Tibial nerve (tissue), 4 donors: ENCODE measurements around the gene HOXA11. TPM values are rescaled to one million over a fixed set of nuclear protein-coding genes. Genes with fewer than 3 reads are reported as not detected.

ENCODE experiments used
- DNase-seq, 2 donors: peaks; one replicate each; pipeline ENCODE4 v3.0.0-alpha.2; 2019; ENCODE audit warnings: low spot score in 2 of 2
- H3K27ac ChIP-seq, 4 donors: fragments of 200-600 bp; sonication (generic) in 3 of 4; one replicate each; pipeline ENCODE4 v1.5.1; 2017 to 2019; ENCODE audit warnings: mild to moderate bottlenecking in 1 of 4
- H3K27me3 ChIP-seq, 2 donors: fragments of 200-600 bp; sonication (generic) in 1 of 2; one replicate each; pipeline versions ENCODE4 v1.5.1 to v1.6.0; 2017 to 2019
- H3K36me3 ChIP-seq, 3 donors: fragments of 200-600 bp; sonication (generic); one replicate each; pipeline ENCODE4 v1.5.1; 2018 to 2019
- H3K4me1 ChIP-seq, 4 donors: fragments of 200-600 bp; sonication (generic) in 3 of 4; one replicate each; pipeline ENCODE4 v1.5.1; 2017 to 2019
- H3K4me3 ChIP-seq, 4 donors: fragments of 200-600 bp; sonication (generic) in 3 of 4; one replicate each; pipeline ENCODE4 v1.5.1; 2017 to 2019; ENCODE audit warnings: mild to moderate bottlenecking in 1 of 4, moderate library complexity in 1 of 4
- H3K9me3 ChIP-seq, 4 donors: fragments of 200-600 bp; sonication (generic) in 3 of 4; one replicate each; pipeline ENCODE4 v1.5.1; 2017 to 2019
- CTCF ChIP-seq, 5 experiments: fragments of 200-600 bp in 3 of 5; fragments of 450-650 bp in 2 of 5; sonication (generic) in 3 of 5; IDR thresholded peaks; one replicate each; pipeline ENCODE4 v1.5.1; 2016 to 2019; ENCODE audit warnings: antibody characterized with exemption in 5 of 5, mild to moderate bottlenecking in 3 of 5, moderate library complexity in 2 of 5
- EP300 ChIP-seq, 2 donors: sonication (generic); formaldehyde crosslinking; IDR thresholded peaks; one replicate each; pipeline ENCODE4 v1.6.1; 2017; ENCODE audit warnings: antibody characterized with exemption in 2 of 2, mild to moderate bottlenecking in 1 of 2
- POLR2A ChIP-seq, 2 donors: fragments of 450-650 bp; IDR thresholded peaks; one replicate each; pipeline ENCODE4 v1.6.1; 2017; ENCODE audit warnings: antibody characterized with exemption in 2 of 2, mild to moderate bottlenecking in 2 of 2, moderate library complexity in 2 of 2
- WGBS, 2 donors: methylation state at CpG; one replicate each; pipeline ENCODE4 v1.1.5; 2018; 5-methylcytosine and 5-hydroxymethylcytosine counted together
- total RNA-seq, 4 donors: library from RNA; depleted of rRNA; stranded (reverse); fragments of >200 nt; gene quantifications; one replicate each; pipeline ENCODE4 v1.1.0, GENCODE V29; 2016

The HOXA11 gene
- total RNA-seq, 4 donors from 2014 or later, result 5.0 to 13.2 (median 9.5) TPM

DNA sequence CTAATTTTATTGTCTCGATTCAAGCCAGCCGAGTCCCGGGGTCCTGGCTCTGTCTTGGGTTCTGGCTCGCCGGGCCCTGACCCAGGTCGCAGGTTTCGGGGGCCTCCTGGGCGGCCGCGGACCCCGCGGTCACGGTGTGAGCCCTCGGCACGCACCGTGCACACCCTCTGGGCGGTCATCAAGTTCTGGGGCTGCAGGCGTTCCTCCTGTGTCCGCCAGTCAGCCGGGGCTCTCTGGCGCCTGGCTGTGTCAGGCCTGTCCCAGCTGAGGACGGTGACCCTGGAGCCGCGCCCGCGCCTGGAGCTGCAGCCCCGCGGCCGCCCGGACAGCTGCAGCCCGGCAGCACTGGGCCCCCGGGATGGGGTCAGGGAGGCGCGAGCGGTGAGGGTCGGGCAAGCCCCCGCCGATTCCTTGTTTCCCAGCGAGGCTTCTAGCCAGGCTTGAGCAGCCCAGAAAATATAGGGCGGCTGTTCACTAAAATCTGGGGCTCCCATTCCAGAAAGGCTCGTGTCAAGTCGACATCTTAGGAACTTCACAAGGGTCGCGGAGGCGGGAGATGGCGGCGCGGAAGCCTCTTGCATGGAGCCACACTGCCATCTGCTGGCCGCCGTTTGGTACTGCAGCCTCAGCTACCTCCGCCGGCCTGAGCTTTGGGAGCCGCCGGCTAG is 24.4 kb downstream of the HOXA11 start:
- H3K4me1 ChIP-seq, result peaks cover 0 to 66% (median 14%) of the 10 kb centered on the region in 4 donors
- peaks cover 0 to 91% of the 10 kb centered on the region in 2 donors for H3K27me3 ChIP-seq
- peak; percentile 86 to 93 for DNase-seq
- H3K4me3 ChIP-seq, result peak overlapping the region; percentile 44 to 69 (median 54)
- peak overlapping the region in 3 of 4 donors; percentile 60 to 65 (median 64) for H3K27ac ChIP-seq
- no peaks in the 10 kb centered on the region for H3K9me3 ChIP-seq
- no peaks in the 10 kb centered on the region for H3K36me3 ChIP-seq
- 3 to 4% methylated on average over 48 to 49 of the region's 54 CpGs for WGBS, 2 donors
- TF ChIP-seq EP300 (IDR thresholded peaks at IDR 0.05) (peak in 1 of 2 donors; percentile 32), CTCF (IDR thresholded peaks at IDR 0.05) (peak; percentile 98 to 100 (median 99)), POLR2A (IDR thresholded peaks at IDR 0.05) (no peak)

DNA sequence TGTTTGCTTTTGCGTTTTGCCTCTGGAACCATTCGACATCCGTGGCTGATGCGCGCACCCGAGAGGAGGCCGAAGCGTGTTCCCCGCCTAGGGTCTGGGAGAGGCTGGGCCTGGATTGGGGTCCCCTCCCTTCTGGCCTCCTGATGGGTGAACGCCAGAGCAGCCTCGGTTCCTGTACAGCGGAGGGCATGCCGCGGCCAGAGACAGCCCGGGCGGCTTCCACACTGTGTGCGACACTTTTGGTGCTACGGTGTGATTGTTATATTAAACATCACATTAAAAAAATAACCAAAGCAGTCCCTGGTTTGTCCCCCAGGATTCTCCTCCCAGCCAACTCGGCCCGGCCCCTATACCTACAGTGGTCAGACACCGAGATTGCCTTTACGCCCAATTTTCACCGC is 24.9 kb downstream of the HOXA11 start:
- DNase-seq, result peak in 1 of 2 donors; percentile 14
- peak overlapping the region in 2 of 4 donors; percentile 60 to 64 for H3K27ac ChIP-seq
- H3K27me3 ChIP-seq, result peaks cover 0 to 91% of the 10 kb centered on the region in 2 donors
- no peak for TF ChIP-seq POLR2A (IDR thresholded peaks at IDR 0.05)
- TF ChIP-seq EP300 (IDR thresholded peaks at IDR 0.05), result no peak
- no peak for TF ChIP-seq CTCF (IDR thresholded peaks at IDR 0.05)
- WGBS, 2 donors, result 67 to 74% methylated on average over 22 to 23 of the region's 23 CpGs
- no peaks in the 10 kb centered on the region for H3K9me3 ChIP-seq
- no peaks in the 10 kb centered on the region for H3K36me3 ChIP-seq
- peak overlapping the region; percentile 44 to 69 (median 54) for H3K4me3 ChIP-seq
- peaks cover 0 to 66% (median 18%) of the 10 kb centered on the region in 4 donors for H3K4me1 ChIP-seq

DNA sequence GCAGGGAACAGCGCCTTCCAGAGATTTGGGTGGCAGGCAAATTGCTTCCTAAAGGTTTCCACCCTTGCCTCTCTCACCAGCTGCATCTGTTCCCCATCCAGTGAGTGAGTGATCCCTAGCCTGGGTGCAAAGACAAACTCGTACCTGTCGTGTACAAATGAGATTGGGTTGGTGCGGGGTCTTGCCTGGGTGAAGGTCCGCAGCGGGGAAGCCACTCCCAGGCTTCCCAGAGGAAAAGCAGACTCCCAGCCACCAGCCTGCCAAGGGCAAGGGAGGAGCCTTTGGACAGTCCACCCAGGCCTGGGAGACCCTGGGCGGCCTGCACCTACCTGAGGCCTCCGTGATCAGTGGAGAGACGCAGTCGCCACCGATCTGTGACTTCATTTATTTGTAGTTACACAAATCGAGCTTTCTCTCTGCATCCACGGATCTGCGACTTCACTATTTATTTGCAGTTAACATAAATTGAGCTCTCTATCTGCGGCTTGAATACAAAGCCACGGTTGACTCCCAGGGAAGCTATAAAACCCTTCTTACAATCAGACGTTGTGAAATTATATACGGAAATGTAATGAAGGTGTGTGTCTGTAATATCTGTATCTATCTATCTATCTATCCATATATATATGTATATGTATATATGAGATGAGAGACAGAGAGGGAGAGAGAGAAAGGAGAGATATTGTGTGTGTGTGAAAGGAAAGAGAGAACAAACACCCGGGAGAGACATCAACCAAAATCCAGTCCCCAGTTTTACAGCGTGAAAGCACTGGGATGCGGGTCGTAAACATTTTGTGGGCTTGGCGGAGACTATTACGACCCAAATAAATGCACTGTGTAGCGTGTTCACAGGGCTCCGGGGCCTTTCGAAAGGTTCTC is 25.5 kb downstream of the HOXA11 start:
- H3K27ac ChIP-seq, result peak overlapping the region in 1 of 4 donors; percentile 60
- DNase-seq, result peak in 1 of 2 donors; percentile 7
- H3K9me3 ChIP-seq, result no peaks in the 10 kb centered on the region
- peaks cover 0 to 67% (median 21%) of the 10 kb centered on the region in 4 donors for H3K4me1 ChIP-seq
- no peak overlapping the region for H3K4me3 ChIP-seq
- 83 to 85% methylated on average over 27 of the region's 27 CpGs for WGBS, 2 donors
- peaks cover 0 to 91% of the 10 kb centered on the region in 2 donors for H3K27me3 ChIP-seq
- no peaks in the 10 kb centered on the region for H3K36me3 ChIP-seq
- TF ChIP-seq POLR2A (IDR thresholded peaks at IDR 0.05), result no peak
- TF ChIP-seq EP300 (IDR thresholded peaks at IDR 0.05), result no peak
- TF ChIP-seq CTCF (IDR thresholded peaks at IDR 0.05), result no peak

- H3K27me3 ChIP-seq, result peaks cover 0 to 91% of the 10 kb centered on the region in 2 donors
- TF ChIP-seq EP300 (IDR thresholded peaks at IDR 0.05) (no peak), POLR2A (IDR thresholded peaks at IDR 0.05) (no peak), CTCF (IDR thresholded peaks at IDR 0.05) (no peak)
- WGBS, 2 donors, result 74 to 87% methylated on average over 35 of the region's 35 CpGs
- peak in 1 of 2 donors; percentile 11 for DNase-seq
- H3K4me1 ChIP-seq, result peaks cover 0 to 67% (median 21%) of the 10 kb centered on the region in 4 donors
- H3K9me3 ChIP-seq, result no peaks in the 10 kb centered on the region
- H3K4me3 ChIP-seq, result no peak overlapping the region
- no peaks in the 10 kb centered on the region for H3K36me3 ChIP-seq
- peak overlapping the region in 1 of 4 donors; percentile 22 for H3K27ac ChIP-seq
Observed at GRCh38 chr7:27158436-27159265, 26.4 kb downstream of the HOXA11 start.
